Stimulated activated CD8-positive, alpha-beta memory T cell treated with anti-CD3 and anti-CD28 coated beads, Interleukin-12 subunit alpha, Interleukin-12 subunit beta, amount 100 ng/mL, for 1 hour (primary cell): Measurements from ENCODE around the gene HEATR9.

Source experiments
- DNase-seq: peaks from one replicate; pipeline ENCODE4 v3.0.0-alpha.2; 2020; ENCODE audit warnings: low read depth

Gene HEATR9

GRCh38 chr17:35893751-35894150, 25.1 kb upstream of the HEATR9 start:
- no peak for DNase-seq

GRCh38 chr17:35892091-35893035, 23.7 kb upstream of the HEATR9 start:
- DNase-seq, result no peak

GRCh38 chr17:35891269-35891668, 22.6 kb upstream of the HEATR9 start:
- no peak for DNase-seq

- DNase-seq, result no peak
Observed at GRCh38 chr17:35890774-35891155, 22.1 kb upstream of the HEATR9 start.

GRCh38 chr17:35889818-35890773, 21.4 kb upstream of the HEATR9 start:
- no peak for DNase-seq

GRCh38 chr17:35889241-35889640, 20.6 kb upstream of the HEATR9 start:
- DNase-seq, result no peak

GRCh38 chr17:35879773-35880654, 11.3 kb upstream of the HEATR9 start, which contains the start of gene CCL5:
CCL5 (minus strand) TSS chr17:35880360.
- no peak for DNase-seq

GRCh38 chr17:35878361-35878760, 9.7 kb upstream of the HEATR9 start:
- DNase-seq, result no peak

- no peak for DNase-seq
Observed at GRCh38 chr17:35877345-35878029, 8.8 kb upstream of the HEATR9 start.

GRCh38 chr17:35876534-35876933, 7.8 kb upstream of the HEATR9 start:
- no peak for DNase-seq

- DNase-seq, result no peak
Observed at GRCh38 chr17:35875800-35876139, 7.1 kb upstream of the HEATR9 start.

- DNase-seq, result no peak
Observed at GRCh38 chr17:35875072-35875799, 6.5 kb upstream of the HEATR9 start.

- DNase-seq, result no peak
Observed at GRCh38 chr17:35872196-35872980, 3.7 kb upstream of the HEATR9 start.

GRCh38 chr17:35870906-35871819, 2.5 kb upstream of the HEATR9 start:
- DNase-seq, result no peak

GRCh38 chr17:35867574-35867973, 1.1 kb downstream of the HEATR9 start:
- no peak for DNase-seq

- no peak for DNase-seq
Observed at GRCh38 chr17:35866341-35866950, 2.2 kb downstream of the HEATR9 start.

- DNase-seq, result no peak
Observed at GRCh38 chr17:35865412-35866340, 3.0 kb downstream of the HEATR9 start.
